ENCODE measurements around the gene AFAP1. TPM values are rescaled to one million over a fixed set of nuclear protein-coding genes. Genes with fewer than 3 reads are reported as not detected.
A peak's percentile ranks its signal among the peaks of the same experiment; 100 is the strongest.
"Not testable (repeated sequence)": the region's sequence is repeated elsewhere in the genome, so short reads cannot be mapped to it uniquely, and the experiment has no call there.

The AFAP1 gene
- total RNA-seq, 1 donor from 2014 or later = 67.9 TPM

DNA sequence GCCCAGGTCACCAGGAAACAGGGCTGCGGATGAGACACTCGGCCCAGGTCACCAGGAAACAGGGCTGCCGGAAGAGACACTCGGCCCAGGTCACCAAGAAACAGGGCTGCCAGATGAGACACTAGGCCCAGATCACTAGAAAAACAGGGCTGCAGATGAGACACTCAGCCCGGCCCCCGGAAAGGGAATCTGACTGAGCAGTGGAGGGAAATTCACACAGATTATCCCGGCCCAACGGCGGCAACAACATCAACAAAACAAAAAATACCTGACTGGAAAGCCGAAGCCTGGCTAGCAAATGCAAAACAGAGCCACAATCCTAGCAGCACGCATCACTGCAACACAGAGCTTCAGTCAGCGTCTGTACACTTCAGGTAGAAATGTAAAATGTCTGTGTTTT, 20.7 kb downstream of the AFAP1 start:
- H3K36me3 ChIP-seq (ENCODE audit: insufficient read depth, low read length) = peaks cover 4% of the 10 kb centered on the region
- no peaks in the 10 kb centered on the region for H3K27me3 Mint-ChIP-seq (ENCODE audit: low read depth, unreplicated experiment)
- no peak for DNase-seq (ENCODE audit: low read depth)
- TF ChIP-seq, protein P1, sequence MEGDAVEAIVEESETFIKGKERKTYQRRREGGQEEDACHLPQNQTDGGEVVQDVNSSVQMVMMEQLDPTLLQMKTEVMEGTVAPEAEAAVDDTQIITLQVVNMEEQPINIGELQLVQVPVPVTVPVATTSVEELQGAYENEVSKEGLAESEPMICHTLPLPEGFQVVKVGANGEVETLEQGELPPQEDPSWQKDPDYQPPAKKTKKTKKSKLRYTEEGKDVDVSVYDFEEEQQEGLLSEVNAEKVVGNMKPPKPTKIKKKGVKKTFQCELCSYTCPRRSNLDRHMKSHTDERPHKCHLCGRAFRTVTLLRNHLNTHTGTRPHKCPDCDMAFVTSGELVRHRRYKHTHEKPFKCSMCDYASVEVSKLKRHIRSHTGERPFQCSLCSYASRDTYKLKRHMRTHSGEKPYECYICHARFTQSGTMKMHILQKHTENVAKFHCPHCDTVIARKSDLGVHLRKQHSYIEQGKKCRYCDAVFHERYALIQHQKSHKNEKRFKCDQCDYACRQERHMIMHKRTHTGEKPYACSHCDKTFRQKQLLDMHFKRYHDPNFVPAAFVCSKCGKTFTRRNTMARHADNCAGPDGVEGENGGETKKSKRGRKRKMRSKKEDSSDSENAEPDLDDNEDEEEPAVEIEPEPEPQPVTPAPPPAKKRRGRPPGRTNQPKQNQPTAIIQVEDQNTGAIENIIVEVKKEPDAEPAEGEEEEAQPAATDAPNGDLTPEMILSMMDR (IDR thresholded peaks at IDR 0.05; ENCODE audit: insufficient read depth, low read depth, low read length) = no peak
- no peak for TF ChIP-seq EZH2 (IDR thresholded peaks at IDR 0.05; ENCODE audit: insufficient read depth, low read length)
- peaks cover 11% of the 10 kb centered on the region for H3K4me1 ChIP-seq (ENCODE audit: insufficient read depth, low read length)
- no peak overlapping the region for H3K4me2 ChIP-seq (ENCODE audit: low read length)
- H3K27ac ChIP-seq (ENCODE audit: low read depth, low read length) = peak overlapping the region; percentile 67
- FAIRE-seq = no peak
- peaks cover 16% of the 10 kb centered on the region for H3K36me3 Mint-ChIP-seq (ENCODE audit: low read depth, unreplicated experiment)
- no peaks in the 10 kb centered on the region for H3K9me3 Mint-ChIP-seq (ENCODE audit: unreplicated experiment)
- H3K9me3 ChIP-seq (ENCODE audit: insufficient read depth, low read depth, low read length) = no peaks in the 10 kb centered on the region
- H3K4me1 Mint-ChIP-seq (ENCODE audit: low read depth, unreplicated experiment) = peaks cover 35% of the 10 kb centered on the region
- peaks cover 90% of the 10 kb centered on the region for H4K20me1 ChIP-seq (ENCODE audit: insufficient read depth, low read length)
- H3K4me3 ChIP-seq (ENCODE audit: insufficient read depth, low read depth, low read length) = no peak overlapping the region
- H3K27me3 ChIP-seq (ENCODE audit: insufficient read depth, low read length) = no peaks in the 10 kb centered on the region
- H3K79me2 ChIP-seq (ENCODE audit: insufficient read depth, low read length) = peaks cover 100% of the 10 kb centered on the region
- H3K9ac ChIP-seq (ENCODE audit: low read length) = peak overlapping the region; percentile 59
- H2AFZ ChIP-seq (ENCODE audit: low read depth, low read length) = no peak overlapping the region
- no peak overlapping the region for H3K27ac Mint-ChIP-seq (ENCODE audit: unreplicated experiment)
- no peak overlapping the region for H3K4me3 Mint-ChIP-seq (ENCODE audit: unreplicated experiment)

DNA sequence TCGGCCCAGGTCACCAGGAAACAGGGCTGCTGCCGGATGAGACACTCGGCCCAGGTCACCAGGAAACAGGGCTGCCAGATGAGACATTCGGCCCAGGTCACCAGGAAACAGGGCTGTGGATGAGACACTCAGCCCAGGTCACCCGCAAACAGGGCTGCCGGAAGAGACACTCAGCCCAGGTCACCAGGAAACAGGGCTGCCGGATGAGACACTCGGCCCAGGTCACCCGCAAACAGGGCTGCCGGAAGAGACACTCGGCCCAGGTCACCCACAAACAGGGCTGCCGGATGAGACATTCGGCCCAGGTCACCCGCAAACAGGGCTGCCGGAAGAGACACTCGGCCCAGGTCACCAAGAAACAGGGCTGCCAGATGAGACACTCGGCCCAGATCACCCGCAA, 21.5 kb downstream of the AFAP1 start:
- H3K27me3 ChIP-seq (ENCODE audit: insufficient read depth, low read length); H3K9ac ChIP-seq (ENCODE audit: low read length); FAIRE-seq; H3K9me3 ChIP-seq (ENCODE audit: insufficient read depth, low read depth, low read length); H3K27me3 Mint-ChIP-seq (ENCODE audit: low read depth, unreplicated experiment); H2AFZ ChIP-seq (ENCODE audit: low read depth, low read length); H3K36me3 ChIP-seq (ENCODE audit: insufficient read depth, low read length); H3K4me2 ChIP-seq (ENCODE audit: low read length); DNase-seq (ENCODE audit: low read depth); H3K4me3 ChIP-seq (ENCODE audit: insufficient read depth, low read depth, low read length); H3K4me3 Mint-ChIP-seq (ENCODE audit: unreplicated experiment); H3K27ac Mint-ChIP-seq (ENCODE audit: unreplicated experiment); H3K9me3 Mint-ChIP-seq (ENCODE audit: unreplicated experiment): not testable (repeated sequence)
- peaks cover 85% of the 10 kb centered on the region for H4K20me1 ChIP-seq (ENCODE audit: insufficient read depth, low read length)
- peaks cover 10% of the 10 kb centered on the region for H3K4me1 ChIP-seq (ENCODE audit: insufficient read depth, low read length)
- H3K27ac ChIP-seq (ENCODE audit: low read depth, low read length) = peak overlapping the region; percentile 67
- peaks cover 100% of the 10 kb centered on the region for H3K79me2 ChIP-seq (ENCODE audit: insufficient read depth, low read length)
- peaks cover 16% of the 10 kb centered on the region for H3K36me3 Mint-ChIP-seq (ENCODE audit: low read depth, unreplicated experiment)
- peaks cover 29% of the 10 kb centered on the region for H3K4me1 Mint-ChIP-seq (ENCODE audit: low read depth, unreplicated experiment)

DNA sequence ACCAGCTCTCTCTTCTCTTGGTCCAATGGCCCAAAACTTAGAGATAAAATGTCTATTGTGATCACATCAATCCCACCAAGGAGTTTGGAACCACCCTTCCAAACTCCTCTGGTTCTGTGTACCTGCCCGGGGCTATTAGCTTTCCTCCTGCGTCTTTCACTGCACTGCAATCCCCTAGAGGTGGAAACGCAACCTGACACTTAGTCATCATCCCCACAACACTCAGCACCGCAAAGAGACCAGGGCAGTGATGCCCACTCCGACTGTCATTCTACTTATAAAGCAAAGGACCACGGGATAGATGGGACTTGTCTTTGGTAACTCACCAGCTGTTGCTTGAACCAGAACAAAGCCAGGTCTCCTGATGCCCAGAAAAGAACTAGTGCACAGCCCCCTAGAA, 22.0 kb downstream of the AFAP1 start:
- no peak overlapping the region for H3K4me3 Mint-ChIP-seq (ENCODE audit: unreplicated experiment)
- no peak for FAIRE-seq
- H3K9ac ChIP-seq (ENCODE audit: low read length) = no peak overlapping the region
- H3K4me1 Mint-ChIP-seq (ENCODE audit: low read depth, unreplicated experiment) = peaks cover 32% of the 10 kb centered on the region
- H3K4me1 ChIP-seq (ENCODE audit: insufficient read depth, low read length) = peaks cover 10% of the 10 kb centered on the region
- peaks cover 100% of the 10 kb centered on the region for H3K79me2 ChIP-seq (ENCODE audit: insufficient read depth, low read length)
- H3K9me3 Mint-ChIP-seq (ENCODE audit: unreplicated experiment) = no peaks in the 10 kb centered on the region
- H3K27me3 ChIP-seq (ENCODE audit: insufficient read depth, low read length) = no peaks in the 10 kb centered on the region
- peak overlapping the region; percentile 26 for H3K27ac Mint-ChIP-seq (ENCODE audit: unreplicated experiment)
- no peak overlapping the region for H3K4me2 ChIP-seq (ENCODE audit: low read length)
- no peak overlapping the region for H3K4me3 ChIP-seq (ENCODE audit: insufficient read depth, low read depth, low read length)
- H4K20me1 ChIP-seq (ENCODE audit: insufficient read depth, low read length) = peaks cover 85% of the 10 kb centered on the region
- H2AFZ ChIP-seq (ENCODE audit: low read depth, low read length) = no peak overlapping the region
- H3K9me3 ChIP-seq (ENCODE audit: insufficient read depth, low read depth, low read length) = no peaks in the 10 kb centered on the region
- peaks cover 4% of the 10 kb centered on the region for H3K36me3 ChIP-seq (ENCODE audit: insufficient read depth, low read length)
- TF ChIP-seq, protein P1 (IDR thresholded peaks at IDR 0.05; ENCODE audit: insufficient read depth, low read depth, low read length) = peak; percentile 9
- TF ChIP-seq EZH2 (IDR thresholded peaks at IDR 0.05; ENCODE audit: insufficient read depth, low read length) = no peak
- H3K36me3 Mint-ChIP-seq (ENCODE audit: low read depth, unreplicated experiment) = peaks cover 17% of the 10 kb centered on the region
- no peaks in the 10 kb centered on the region for H3K27me3 Mint-ChIP-seq (ENCODE audit: low read depth, unreplicated experiment)
- H3K27ac ChIP-seq (ENCODE audit: low read depth, low read length) = no peak overlapping the region
- DNase-seq (ENCODE audit: low read depth) = no peak

Data from astrocyte (in vitro differentiated cells and primary cell).